SK-N-SH (cell line): Measurements from ENCODE around the gene PAAF1.

Experiments used
- CTCF ChIP-seq: fragments of 200-600 bp; sonication (generic); IDR thresholded peaks from 2 replicates; pipeline ENCODE4 v1.6.1; 2017; ENCODE audit warnings: antibody characterized with exemption, mild to moderate bottlenecking, moderate library complexity
- EP300 ChIP-seq, 2 experiments: IDR thresholded peaks; 2 replicates each; pipeline versions ENCODE4 v1.4.0 to v1.6.1; 2012; ENCODE audit warnings: borderline replicate concordance in 1 of 2, low read depth in 1 of 2, low read length in 1 of 2
- MAX ChIP-seq: IDR thresholded peaks from 2 replicates; pipeline ENCODE4 v1.4.0; 2012; ENCODE audit warnings: low read depth
- MXI1 ChIP-seq: IDR thresholded peaks from 2 replicates; pipeline ENCODE4 v1.6.1; 2012; ENCODE audit warnings: mild to moderate bottlenecking, low read depth, low read length, improper control_type of control experiment
- NRF1 ChIP-seq: IDR thresholded peaks from 2 replicates; pipeline ENCODE4 v1.6.1; 2012; ENCODE audit warnings: low read depth, mild to moderate bottlenecking, low read length
- POLR2AphosphoS5 ChIP-seq: IDR thresholded peaks from 2 replicates; pipeline ENCODE4 v1.6.1; 2012; ENCODE audit warnings: low read depth, low read length
- RCOR1 ChIP-seq: fragments of 150-350 bp; IDR thresholded peaks from 2 replicates; pipeline ENCODE4 v1.6.1; 2017; ENCODE audit warnings: antibody characterized with exemption, low read length
- REST ChIP-seq: IDR thresholded peaks from 2 replicates; pipeline ENCODE4 v1.6.1; 2012; ENCODE audit warnings: mild to moderate bottlenecking, low read depth, low read length, moderate library complexity
- RFX5 ChIP-seq: IDR thresholded peaks from 2 replicates; pipeline ENCODE4 v1.6.1; 2012; ENCODE audit warnings: mild to moderate bottlenecking, improper control_type of control experiment, low read length
- SMC3 ChIP-seq: IDR thresholded peaks from 2 replicates; pipeline ENCODE4 v1.6.1; 2012; ENCODE audit warnings: low read depth, low read length, improper control_type of control experiment
- TAF1 ChIP-seq: IDR thresholded peaks from 2 replicates; pipeline ENCODE4 v1.6.1; 2012; ENCODE audit warnings: low read depth, mild to moderate bottlenecking, low read length, moderate library complexity, borderline replicate concordance

GRCh38 chr11:73830261-73830660, 46.5 kb upstream of the PAAF1 start:
- no peak for TF ChIP-seq CTCF
- no peak for TF ChIP-seq EP300 (IDR thresholded peaks at IDR 0.05; ENCODE audit: borderline replicate concordance in 1 of 2, low read depth in 1 of 2, low read length in 1 of 2)
- TF ChIP-seq RFX5: no peak
- TF ChIP-seq POLR2AphosphoS5: no peak
- TF ChIP-seq NRF1: no peak
- TF ChIP-seq MXI1: no peak
- TF ChIP-seq TAF1: no peak
- no peak for TF ChIP-seq SMC3
- TF ChIP-seq REST: no peak
- no peak for TF ChIP-seq MAX
- TF ChIP-seq RCOR1: no peak
